DMS 273 (cell line): ENCODE measurements around the gene TRPV3.

Source experiments
- DNase-seq: peaks from one replicate; lab custom pipeline; 2025; ENCODE audit not compliant: unreplicated experiment; lab: John Stamatoyannopoulos, UW

Gene TRPV3

DNA sequence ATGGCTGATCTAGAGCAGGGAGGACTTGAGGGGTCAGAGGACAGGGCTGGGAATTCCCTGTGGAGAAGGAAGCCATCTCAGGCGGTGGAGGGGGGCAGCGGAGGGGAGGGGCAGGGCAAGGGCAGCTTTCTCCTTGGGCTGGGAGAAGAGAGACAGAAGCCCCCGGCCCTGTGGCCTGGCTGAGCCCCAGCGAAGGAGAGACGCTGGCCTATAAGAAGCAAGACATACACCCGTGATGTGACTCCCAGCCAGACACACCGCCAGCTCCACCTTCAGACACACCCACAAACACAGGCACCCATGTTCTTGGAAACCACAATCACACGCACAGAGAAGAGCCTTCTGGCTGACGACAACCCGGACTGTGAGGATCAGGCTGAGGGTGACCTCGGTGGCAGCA is 10.0 kb downstream of the TRPV3 start:
- DNase-seq = no peak

DNA sequence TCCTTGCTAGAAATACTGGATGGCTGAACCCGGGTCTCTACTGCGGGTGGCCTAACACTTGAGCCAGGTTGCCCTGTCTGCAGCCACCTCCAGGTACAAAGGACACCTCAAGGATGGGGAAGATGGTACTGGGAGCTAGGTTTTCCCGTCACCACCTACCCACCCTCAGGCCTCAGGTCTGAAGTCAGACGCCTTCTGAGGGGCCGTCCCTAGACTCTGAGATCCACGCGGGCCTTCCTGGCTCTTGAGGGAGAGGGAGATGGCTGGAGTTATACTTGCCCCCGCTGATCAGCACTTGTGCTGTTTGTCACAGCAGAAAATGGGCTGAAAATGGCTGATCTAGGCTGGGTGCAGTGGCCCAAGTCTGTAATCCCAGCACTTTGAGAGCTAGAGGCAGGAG is 10.6 kb downstream of the TRPV3 start:
- DNase-seq = no peak

DNA sequence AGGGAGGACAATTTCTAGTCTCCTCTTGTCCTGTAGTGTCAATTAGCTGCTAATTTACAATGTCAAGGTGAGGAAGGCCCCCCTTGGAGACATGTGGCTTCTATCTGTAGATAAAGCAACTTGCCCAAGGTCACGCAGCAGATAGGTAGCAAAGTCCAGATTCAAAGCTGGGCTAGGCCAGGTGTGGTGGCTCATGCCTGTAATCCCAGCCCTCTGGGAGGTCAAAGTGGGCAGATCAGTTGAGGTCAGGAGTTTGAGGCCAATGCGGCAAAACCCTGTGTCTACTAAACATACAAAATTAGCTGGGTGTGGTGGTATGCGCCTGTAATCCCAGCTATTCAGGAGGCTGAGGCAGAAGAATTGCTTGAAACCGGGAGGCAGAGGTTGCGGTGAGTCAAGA is 11.1 kb downstream of the TRPV3 start:
- no peak for DNase-seq

DNA sequence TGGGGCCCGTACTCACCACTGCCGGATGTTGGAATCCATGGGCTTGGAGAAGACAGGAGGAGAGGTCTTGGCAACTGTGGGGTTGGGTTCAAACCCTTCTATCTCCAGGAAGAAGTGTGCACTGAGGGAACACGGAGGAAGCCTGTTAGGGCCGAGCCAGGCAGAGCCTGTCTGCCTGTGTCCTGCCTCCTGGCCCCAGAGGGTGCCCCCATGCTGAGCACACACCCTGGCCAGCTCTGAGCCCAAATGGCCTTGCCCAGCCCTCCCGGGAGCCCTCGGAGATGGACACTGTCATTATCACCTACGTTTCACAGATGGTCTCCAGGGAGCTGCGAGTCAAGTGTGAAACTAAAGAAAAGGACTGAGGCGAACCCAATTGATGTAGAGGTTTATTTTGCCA is 12.5 kb downstream of the TRPV3 start:
- DNase-seq = no peak

DNA sequence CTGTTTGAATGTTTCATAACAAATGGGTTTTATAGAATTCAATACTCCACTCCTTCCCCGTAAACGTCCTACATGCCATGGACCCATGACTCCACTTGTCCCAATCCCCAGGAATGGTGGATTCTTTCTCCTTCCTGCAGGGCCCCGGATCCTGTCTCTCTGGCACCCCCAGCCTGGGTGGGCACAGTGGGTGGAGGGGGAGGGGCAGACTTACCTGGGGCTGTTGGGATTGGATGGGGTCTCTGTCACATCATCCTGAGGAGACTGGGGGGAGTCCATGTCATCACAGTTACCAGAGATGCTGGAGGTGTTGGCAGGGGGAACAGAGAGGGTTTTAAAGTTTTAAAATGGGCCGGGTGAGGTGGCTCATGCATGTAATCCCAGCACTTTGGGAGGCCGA is 13.2 kb downstream of the TRPV3 start:
- DNase-seq = no peak

DNA sequence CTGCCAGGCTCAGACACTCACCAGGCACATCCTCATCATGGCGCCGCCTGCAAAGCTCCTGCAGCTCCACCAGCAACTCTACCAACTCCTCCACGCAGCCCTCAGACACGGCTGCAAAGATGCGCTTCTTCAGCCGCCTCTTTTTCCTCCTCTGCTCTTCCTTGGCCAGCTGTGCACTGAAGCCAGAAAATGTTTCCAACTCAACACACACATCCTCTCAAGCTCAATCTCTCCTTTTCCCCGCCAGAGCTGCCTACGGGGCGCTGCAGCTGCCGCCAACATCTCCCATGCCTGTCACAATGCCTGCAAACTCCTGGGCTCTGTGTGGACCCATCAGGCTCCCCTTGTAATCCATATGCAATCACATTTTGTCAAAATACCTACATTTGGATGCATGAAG is 14.2 kb downstream of the TRPV3 start:
- no peak for DNase-seq

DNA sequence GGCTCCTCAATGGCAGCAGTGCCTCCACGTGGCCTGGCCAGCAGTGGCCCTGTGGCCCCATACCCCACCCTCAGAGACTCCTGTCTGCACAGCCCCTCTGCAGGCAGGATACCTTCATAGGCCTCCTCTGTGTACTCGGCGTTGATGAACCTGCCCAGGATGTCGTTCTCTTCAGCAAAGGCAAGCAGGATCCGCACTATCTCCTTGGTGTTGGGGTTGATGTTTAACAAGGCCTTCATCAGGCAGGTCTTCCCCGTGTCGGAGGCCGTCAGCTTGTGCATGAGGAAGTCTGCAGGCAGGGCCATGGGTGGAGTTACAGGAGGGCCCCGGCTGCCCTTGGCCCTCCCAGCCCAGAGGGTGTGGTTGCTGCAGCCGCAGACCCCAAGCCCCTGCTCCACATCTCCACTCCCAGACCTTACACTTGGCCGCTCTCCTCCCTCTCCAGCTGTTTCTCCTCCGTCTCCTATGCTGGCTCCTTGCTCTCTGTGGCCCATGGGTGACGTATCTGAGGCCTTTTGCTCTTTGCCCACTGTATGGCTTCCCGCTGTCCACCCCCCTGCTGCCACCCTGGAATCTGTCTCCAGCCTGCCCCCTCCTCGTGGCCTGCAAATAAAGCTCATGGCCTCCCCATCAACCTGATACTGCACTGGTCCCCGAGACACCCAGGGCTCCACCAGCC is 15.1 kb downstream of the TRPV3 start:
- no peak for DNase-seq

DNA sequence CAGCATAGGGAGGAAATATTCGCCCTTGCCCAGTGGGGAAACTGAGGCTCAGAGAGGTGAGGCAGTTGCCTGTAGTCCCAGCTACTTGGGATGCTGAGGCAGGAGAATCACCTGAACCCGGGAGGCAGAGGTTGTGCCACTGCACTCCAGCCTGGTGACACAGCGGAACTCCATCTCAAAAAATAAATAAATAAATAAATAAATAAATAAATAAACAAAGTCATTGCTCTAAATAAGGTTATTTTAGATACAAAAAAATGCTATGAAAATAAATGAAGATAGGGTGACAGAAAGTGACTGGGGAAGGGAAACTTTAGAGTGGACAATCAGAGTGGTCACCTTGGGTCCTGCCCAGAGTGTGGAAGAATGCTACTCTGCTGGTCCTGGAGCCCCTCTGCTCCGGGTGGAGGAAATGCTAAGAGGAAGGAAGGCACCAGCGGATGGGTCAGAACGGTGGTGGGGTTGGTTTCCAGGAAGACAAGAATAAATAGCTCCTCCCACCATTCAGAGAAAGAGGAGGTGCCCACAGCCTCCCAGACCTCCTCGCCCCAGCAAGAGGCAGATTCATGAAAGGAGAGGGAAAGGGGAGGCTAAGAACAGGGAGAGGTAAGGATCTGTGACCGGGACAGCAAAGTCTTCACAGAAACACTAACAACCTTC is 17.6 kb downstream of the TRPV3 start:
- no peak for DNase-seq

DNA sequence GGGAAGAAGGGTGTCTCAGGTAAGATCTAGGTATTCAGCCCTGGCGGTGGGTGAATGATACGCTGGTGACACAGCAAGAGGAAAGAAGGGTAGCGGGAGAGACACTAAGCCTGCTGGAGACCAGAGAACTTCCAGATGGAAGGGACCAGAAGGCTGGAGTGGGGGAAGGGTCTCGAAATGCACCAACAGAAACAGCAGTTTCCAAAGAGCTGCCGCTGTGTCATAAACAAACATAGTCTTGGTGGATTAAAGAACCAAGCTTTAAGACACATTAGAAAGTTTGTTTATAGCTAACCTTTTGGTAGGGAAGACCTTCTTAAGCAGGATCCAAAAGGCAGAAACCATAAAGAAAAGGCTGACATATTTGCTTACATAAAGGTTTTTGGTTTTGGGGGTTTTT is 20.9 kb downstream of the TRPV3 start:
- peak; percentile 4 for DNase-seq

DNA sequence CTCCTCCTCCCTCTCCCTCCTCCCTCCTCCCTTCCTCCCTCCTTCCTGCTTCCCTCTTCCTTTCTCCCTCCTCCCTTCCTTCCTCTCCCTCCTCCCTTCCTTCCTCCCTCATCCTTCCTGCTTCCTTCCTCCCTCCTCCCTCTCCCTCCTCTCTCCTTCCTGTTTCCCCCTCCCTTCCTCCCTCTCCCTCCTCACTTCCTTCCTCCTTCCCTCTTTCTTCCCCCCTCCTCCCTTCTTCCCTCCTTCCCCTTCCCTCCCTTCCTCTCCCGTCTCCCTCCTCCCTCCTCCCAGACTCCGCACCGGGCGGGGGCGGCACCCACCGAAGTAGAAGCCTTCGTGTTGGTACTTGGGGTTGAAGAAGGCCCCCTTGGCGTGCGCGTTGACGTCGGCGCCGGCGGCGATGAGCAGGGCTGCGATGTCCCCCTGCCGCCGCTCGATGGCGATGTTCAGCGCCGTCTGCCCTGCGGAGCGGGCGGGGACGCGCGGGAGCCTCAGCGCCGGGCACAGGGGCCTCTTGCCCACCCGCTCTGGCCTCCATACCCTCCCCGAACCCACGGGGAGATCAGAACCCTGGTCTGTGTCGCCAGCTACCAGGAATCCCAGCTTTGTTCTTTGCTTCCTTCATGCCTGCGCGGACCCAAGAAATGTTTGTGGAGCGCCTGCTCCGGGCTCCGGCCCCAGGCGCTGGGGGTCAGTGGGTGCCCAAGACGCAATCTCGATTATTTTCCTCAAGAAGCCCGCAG is 22.2 kb downstream of the TRPV3 start:
- DNase-seq = peak; percentile 74

DNA sequence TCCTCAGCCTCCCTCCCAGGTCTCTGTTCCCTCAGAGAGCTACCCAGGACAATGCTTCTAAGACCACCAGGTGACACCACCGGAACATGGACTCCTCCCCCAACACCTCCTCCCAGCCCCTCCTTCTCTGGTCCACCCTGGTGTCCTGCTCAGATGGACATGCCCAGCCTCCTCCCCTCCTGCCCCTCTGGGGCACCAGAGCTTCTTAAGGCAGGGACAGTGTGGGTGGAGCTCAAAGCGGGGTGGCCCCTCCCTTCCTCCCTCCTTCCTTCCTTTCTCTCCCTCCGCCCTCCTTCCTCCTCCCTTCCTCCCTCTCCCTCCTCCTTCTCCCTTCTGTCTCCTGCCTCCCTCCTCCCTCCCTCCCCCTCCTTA is 22.7 kb downstream of the TRPV3 start:
- DNase-seq = no peak

DNA sequence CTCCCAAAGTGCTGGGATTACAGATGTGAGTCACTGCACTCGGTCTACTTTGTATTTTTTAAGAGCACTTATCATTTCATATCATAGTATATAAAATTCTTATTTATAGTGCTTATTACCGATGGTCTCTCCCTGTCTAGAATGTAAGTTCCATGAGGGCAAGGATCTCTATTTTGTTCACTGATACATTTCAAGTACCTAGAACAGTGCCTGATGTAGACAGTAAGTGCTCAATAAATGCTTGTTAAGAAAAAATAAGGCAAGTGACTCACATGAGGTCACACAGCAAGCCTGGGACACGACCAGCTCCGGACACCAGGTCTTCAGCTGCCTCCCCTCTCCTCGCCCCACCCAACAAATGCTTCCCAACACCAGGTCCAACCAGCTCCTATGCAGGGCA is 23.9 kb downstream of the TRPV3 start:
- no peak for DNase-seq

DNA sequence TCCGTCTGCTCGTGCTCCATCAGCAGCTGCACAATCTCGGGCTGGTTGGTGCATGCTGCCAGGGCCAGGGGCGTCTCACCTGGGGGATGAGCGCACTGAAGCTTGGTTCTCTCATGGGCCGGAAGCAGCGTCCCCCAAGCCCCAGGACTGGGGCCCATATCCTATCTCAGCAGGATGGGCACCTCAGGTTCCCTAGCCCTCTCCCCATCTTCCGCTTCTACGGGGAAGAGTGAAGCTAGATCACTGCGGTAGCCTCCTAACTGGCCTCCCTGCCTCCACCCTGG is 24.8 kb downstream of the TRPV3 start:
- DNase-seq = no peak

DNA sequence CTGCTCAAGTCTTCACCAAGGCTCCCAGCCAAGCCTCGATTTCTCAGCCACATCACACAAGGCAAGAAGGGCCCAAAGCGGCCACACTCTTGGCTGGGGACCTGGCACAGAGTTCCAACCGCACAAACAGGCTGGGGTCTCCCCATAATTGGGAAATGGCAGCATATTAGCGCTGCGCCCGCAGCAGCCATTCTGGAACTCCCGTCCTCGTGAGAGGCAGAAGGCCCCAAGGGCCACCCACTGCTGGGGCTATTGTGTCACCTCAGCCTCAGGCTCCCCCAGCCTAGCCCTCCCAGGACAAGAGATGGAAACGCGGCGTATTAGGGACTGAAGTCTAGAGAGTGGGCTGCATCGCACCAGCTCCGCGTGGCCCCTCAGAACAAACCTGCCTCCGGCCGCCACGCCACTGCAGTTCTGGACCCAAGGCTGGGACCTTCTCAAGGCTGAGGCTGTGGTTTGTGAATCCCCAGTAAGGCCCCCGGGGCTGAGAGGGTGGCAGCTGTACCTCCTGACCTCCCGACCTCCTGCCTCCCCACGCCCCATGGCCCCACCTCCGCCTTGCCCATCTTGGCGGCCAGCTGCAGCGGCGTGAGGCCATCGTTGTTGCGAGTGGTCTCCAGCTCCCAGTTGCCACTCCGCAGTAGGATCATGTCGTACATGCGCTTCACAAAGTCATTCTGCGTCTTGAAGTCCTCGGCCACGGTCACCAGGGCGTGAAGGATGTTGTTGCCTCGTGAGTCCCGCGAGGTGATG is 25.3 kb downstream of the TRPV3 start:
- DNase-seq = no peak

DNA sequence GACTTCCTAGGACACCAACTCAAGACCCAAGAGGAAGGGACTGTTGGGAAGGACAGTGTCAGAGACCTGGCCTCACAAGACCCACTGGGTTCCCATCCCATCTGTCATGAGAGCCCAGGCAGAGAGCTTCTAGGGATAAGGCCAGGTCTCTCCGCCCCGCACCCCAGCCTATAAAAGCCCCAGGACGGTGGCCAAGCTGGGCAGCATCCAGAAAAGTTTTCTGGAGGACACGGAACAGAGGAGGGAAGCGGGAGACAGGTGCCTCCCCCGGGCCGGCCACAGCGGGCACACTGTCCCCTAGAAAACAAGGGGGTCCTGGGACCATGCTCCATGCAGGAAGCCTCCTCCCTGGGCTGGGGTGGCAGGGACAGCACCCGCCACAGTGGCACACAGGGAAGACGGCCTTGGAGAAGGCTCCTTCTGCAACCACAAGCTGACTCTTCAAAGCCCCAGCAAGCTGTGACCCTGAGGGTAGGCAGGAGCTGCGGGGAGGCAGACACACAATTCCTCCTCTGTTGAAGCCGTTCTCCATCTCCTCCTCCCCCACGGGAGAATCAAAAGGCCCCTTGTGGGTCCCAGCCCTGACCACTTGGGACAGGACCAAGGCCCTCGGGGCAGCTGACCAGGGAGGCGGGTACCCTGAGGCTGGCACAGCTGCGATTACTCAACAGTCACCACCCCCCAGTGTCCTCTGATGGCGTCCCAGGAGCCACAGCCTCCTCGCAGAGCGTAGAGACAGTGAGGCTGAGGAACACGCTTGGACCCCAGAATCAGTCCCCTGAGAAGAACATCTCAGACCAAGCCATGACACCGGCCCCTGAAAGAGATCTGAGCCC is 26.1 kb downstream of the TRPV3 start:
- DNase-seq = no peak

DNA sequence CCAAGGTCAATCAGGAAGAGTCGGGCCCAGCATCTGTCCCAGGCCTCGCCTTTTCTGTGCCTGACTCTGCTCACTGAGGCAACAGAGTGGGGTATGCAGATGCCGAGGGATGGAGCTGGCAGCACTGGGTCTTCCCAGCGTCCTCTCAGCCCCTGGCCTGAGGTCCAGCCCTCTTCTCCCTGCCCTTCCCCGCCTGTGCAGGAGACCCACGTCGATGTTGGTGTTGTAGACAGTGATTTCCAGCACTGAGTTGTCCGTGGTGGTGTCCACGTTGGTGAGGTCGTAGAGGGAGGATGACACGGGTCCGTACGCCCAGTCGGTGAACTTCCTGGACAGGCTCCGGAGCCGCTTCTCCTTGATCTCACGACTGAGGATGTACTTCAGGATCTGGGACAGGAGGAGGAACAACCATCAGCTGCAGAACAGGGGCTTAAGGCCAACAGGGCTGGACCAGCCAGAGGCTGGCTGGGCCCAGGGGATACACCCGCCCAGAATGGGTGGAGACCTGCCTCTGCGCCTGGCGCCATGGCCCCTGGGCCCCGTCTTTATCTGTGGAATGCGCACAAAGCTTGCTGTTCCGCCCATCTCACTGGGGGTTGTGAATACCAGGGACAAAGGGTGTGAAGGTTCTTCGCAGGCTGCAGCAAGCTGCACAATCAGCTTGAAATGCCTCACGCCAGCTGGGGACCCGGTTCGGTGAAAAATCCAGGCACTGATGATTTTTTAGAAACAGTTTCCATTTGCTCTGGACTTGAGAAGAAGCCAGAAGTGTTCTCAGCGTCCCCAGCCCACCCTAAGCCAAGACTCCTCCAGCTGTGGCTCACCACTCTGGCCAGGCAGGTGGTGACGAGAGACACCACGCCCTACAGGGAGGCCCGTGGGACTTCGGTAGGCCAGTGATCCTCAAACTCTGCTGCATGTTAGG is 27.5 kb downstream of the TRPV3 start:
- no peak for DNase-seq

DNA sequence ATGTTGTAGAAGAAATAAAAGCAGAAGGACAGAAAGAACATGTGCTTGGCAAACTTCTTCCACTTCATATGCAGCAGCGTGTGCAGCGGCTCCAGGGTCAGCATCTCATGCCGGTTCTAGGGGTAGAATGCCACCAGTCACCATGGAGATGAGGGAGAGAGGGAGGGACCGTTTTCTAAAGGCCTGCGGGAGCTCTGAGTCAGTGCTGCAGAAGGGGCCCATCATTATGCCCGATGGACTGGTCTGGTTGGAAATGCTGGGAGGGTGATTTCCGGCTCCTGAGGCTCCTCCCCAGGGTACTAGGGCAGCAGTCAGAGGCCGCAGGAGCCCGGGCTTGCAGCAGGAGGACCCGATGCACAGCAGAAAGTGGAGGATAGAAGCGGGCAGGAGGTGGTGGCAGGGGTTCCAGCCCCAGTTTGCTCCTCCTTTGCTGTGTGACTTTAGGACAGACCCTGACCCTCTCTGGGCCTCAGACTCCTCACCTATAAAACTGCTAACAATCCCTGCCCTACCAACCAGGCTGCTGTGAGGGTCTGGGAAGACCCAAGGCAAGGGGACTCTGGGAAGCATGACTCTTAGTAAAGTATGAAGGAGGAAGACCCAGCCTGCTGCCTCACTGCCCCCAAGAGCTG is 28.6 kb downstream of the TRPV3 start:
- no peak for DNase-seq

DNA sequence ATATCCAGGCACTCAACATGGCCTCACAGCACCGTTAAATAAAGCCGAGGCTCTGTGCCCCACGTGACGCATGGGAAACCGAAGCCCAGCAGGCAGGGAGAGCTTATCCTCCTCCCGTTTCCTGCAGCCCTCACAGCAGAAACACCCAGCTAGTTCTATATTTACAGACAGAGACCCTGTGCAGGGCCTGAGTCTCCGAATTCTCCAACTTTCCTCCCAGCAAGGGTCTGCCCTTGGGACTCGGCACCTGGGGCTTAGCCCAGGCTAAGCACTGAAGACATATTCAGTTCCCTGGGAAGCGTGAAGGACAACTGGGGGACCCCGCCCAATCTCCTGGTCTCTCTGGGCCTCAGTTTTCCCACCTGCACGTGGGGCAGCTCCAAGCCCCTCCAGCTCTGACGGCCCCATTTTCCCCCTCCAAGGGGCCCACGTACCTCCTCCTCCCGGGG is 29.2 kb downstream of the TRPV3 start:
- no peak for DNase-seq

DNA sequence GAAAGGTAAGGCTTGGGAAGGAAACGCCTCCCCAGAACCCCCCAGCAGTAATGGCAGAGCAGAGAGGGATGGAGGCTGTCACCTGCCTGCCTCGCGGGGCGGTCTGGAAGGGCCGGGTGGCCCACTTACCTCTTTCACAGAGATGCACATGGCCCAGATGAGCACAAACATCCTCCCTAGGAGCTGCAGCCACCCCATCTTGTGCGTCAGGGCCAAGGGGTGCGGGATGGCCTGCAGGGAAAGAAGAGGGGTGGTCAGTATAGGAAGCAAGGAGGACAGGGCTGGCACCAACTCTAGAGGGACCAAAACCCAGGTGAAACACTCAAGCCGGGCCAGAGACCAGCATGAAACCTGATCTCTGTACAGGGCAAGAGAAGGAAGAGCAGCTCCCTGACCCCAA is 29.7 kb downstream of the TRPV3 start:
- DNase-seq = no peak
